PC-3 (cell line): Measurements from ENCODE around the gene WDR47.
"Not testable (repeated sequence)": the region's sequence is repeated elsewhere in the genome, so short reads cannot be mapped to it uniquely, and the experiment has no call there.

ENCODE experiments used
- EZH2 ChIP-seq: fragments of 300-600 bp; sonication (generic); IDR thresholded peaks from one replicate; pipeline ENCODE4 v1.6.1; 2017; ENCODE audit warnings: antibody characterized with exemption, mild to moderate bottlenecking, low read length; ENCODE audit not compliant: unreplicated experiment
- EZH2phosphoT487 ChIP-seq: fragments of 300-600 bp; sonication (generic); IDR thresholded peaks from 2 replicates; pipeline ENCODE4 v1.6.1; 2018; ENCODE audit warnings: mild to moderate bottlenecking, antibody characterized with exemption, low read length, borderline replicate concordance
- TF ChIP-seq, protein P1 (sequence below): fragments of 300-600 bp; sonication (generic); conservative IDR thresholded peaks from 2 replicates; pipeline ENCODE4 v1.5.1; 2017; ENCODE audit warnings: antibody characterized with exemption, low read depth, mild to moderate bottlenecking, low read length

GRCh38 chr1:108996622-108997021 lies 45.3 kb downstream of the WDR47 start:
- TF ChIP-seq EZH2, EZH2phosphoT487: not testable (repeated sequence)
- TF ChIP-seq, protein P1, sequence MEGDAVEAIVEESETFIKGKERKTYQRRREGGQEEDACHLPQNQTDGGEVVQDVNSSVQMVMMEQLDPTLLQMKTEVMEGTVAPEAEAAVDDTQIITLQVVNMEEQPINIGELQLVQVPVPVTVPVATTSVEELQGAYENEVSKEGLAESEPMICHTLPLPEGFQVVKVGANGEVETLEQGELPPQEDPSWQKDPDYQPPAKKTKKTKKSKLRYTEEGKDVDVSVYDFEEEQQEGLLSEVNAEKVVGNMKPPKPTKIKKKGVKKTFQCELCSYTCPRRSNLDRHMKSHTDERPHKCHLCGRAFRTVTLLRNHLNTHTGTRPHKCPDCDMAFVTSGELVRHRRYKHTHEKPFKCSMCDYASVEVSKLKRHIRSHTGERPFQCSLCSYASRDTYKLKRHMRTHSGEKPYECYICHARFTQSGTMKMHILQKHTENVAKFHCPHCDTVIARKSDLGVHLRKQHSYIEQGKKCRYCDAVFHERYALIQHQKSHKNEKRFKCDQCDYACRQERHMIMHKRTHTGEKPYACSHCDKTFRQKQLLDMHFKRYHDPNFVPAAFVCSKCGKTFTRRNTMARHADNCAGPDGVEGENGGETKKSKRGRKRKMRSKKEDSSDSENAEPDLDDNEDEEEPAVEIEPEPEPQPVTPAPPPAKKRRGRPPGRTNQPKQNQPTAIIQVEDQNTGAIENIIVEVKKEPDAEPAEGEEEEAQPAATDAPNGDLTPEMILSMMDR: not testable (repeated sequence)
